IPS-18c (cell line): Measurements from ENCODE around the gene RAP2B.
A peak's percentile ranks its signal among the peaks of the same experiment; 100 is the strongest.
"Not testable (repeated sequence)": the region's sequence is repeated elsewhere in the genome, so short reads cannot be mapped to it uniquely, and the experiment has no call there.

ENCODE experiments used
- H3K4me3 ChIP-seq: 2 replicates; pipeline ENCODE4 v1.7.0; 2013; ENCODE audit warnings: low read depth, mild to moderate bottlenecking, low read length, moderate library complexity; ENCODE audit not compliant: insufficient read depth
- H3K9me3 ChIP-seq: one replicate; pipeline ENCODE4 v1.6.1; 2013; ENCODE audit warnings: mild to moderate bottlenecking, low read length, moderate library complexity; ENCODE audit not compliant: control insufficient read depth, insufficient read depth

Gene RAP2B

GRCh38 chr3:153161714-153162512, at the start of gene RAP2B:
Gene RAP2B, plus strand, starts transcription at chr3:153162226. Its CDS starts 468 bp downstream, at chr3:153162694.
- no peaks in the 10 kb centered on the region for H3K9me3 ChIP-seq
- peak within 1 kb of the TSS; percentile 89 for H3K4me3 ChIP-seq

- H3K4me3 ChIP-seq, result no peak overlapping the region
- no peaks in the 10 kb centered on the region for H3K9me3 ChIP-seq
Measured at GRCh38 chr3:153113541-153113940, 48.5 kb upstream of the RAP2B start.

GRCh38 chr3:153114270-153114669, 47.8 kb upstream of the RAP2B start:
- not testable (repeated sequence) for H3K4me3 ChIP-seq, H3K9me3 ChIP-seq

GRCh38 chr3:153115326-153115725, 46.7 kb upstream of the RAP2B start:
- Histone ChIP-seq H3K4me3 (no peak overlapping the region), H3K9me3 (no peaks in the 10 kb centered on the region)

GRCh38 chr3:153127788-153128187, 34.2 kb upstream of the RAP2B start:
- no peaks in the 10 kb centered on the region for H3K9me3 ChIP-seq
- H3K4me3 ChIP-seq, result no peak overlapping the region

GRCh38 chr3:153129426-153129825, 32.6 kb upstream of the RAP2B start:
- H3K9me3 ChIP-seq, result no peaks in the 10 kb centered on the region
- no peak overlapping the region for H3K4me3 ChIP-seq

GRCh38 chr3:153129866-153130265, 32.2 kb upstream of the RAP2B start:
- H3K4me3 ChIP-seq, result no peak overlapping the region
- H3K9me3 ChIP-seq, result no peaks in the 10 kb centered on the region

GRCh38 chr3:153130312-153130977, 31.6 kb upstream of the RAP2B start:
- Histone ChIP-seq H3K9me3 (no peaks in the 10 kb centered on the region), H3K4me3 (no peak overlapping the region)

GRCh38 chr3:153137626-153138025, 24.4 kb upstream of the RAP2B start:
- no peaks in the 10 kb centered on the region for H3K9me3 ChIP-seq
- H3K4me3 ChIP-seq, result no peak overlapping the region

- Histone ChIP-seq H3K4me3 (no peak overlapping the region), H3K9me3 (no peaks in the 10 kb centered on the region)
Measured at GRCh38 chr3:153138276-153139210, 23.5 kb upstream of the RAP2B start.

GRCh38 chr3:153142961-153143360, 19.1 kb upstream of the RAP2B start:
- Histone ChIP-seq H3K9me3 (no peaks in the 10 kb centered on the region), H3K4me3 (no peak overlapping the region)

GRCh38 chr3:153144071-153144470, 18.0 kb upstream of the RAP2B start:
- Histone ChIP-seq H3K4me3 (no peak overlapping the region), H3K9me3 (no peaks in the 10 kb centered on the region)

GRCh38 chr3:153144779-153145178, 17.2 kb upstream of the RAP2B start:
- H3K4me3 ChIP-seq, result no peak overlapping the region
- no peaks in the 10 kb centered on the region for H3K9me3 ChIP-seq

GRCh38 chr3:153145454-153145853, 16.6 kb upstream of the RAP2B start:
- no peaks in the 10 kb centered on the region for H3K9me3 ChIP-seq

GRCh38 chr3:153146191-153147053, 15.6 kb upstream of the RAP2B start:
- H3K9me3 ChIP-seq, result no peaks in the 10 kb centered on the region

More at GRCh38 chr3:153145454-153145853, 16.6 kb upstream of the RAP2B start:
- no peak overlapping the region for H3K4me3 ChIP-seq

GRCh38 chr3:153150991-153151390, 11.0 kb upstream of the RAP2B start:
- Histone ChIP-seq H3K4me3 (no peak overlapping the region), H3K9me3 (no peaks in the 10 kb centered on the region)

More at GRCh38 chr3:153146191-153147053, 15.6 kb upstream of the RAP2B start:
- no peak overlapping the region for H3K4me3 ChIP-seq

- H3K4me3 ChIP-seq, H3K9me3 ChIP-seq: not testable (repeated sequence)
Measured at GRCh38 chr3:153155786-153156185, 6.2 kb upstream of the RAP2B start.
